Heart left ventricle (tissue), 13 donors: ENCODE data around the gene FAM187B.

ENCODE experiments used
- CTCF ChIP-seq, 12 donors: fragments of 200-600 bp; sonication (generic) in 4 of 12; IDR thresholded peaks; one replicate each; pipeline versions ENCODE4 v1.5.0 to v1.8.0; 2018 to 2022; ENCODE audit warnings: antibody characterized with exemption in 12 of 12, mild to moderate bottlenecking in 5 of 12
- POLR2A ChIP-seq, 2 donors: fragments of 450-650 bp; IDR thresholded peaks; one replicate each; pipeline ENCODE4 v1.6.1; 2017; ENCODE audit warnings: antibody characterized with exemption in 2 of 2, mild to moderate bottlenecking in 2 of 2, moderate library complexity in 2 of 2
- donor health status: ischemic (EF 13 %, LVEDD 7.1; RV severe dilation, severe dysfunction).
- donor health status: DM: no; HTN: yes; CAD: no.
- donor health status: DM: no; HTN: no; CAD: no.
- donor health status: ischemic (EF 25% LVEDD 6.9; RV normal size, moderate dysfunction).
- donor health status: ischemic (EF 25% LVEDD 5.7; RV mildly dilated, moderate dysfunction).
- donor health status: ischemic (EF 35%, LVEDD 5.7; RV mildly dilated, moderate dysfunction).
- donor health status: nonischemic (EF 11% LVEDD 7.7; RV severe dilation, severe dysfunction).
- donor health status: DM: yes; HTN: yes; CAD: no.
- donor health status: PGD.
- donor health status: ischemic (EF 29% LVEDD 5.4; RV normal size, mild dysfunction).
- donor health status: nonischemic (EF 23%, LVEDD 6.1; RV moderate dilation, normal function).

- TF ChIP-seq CTCF (IDR thresholded peaks at IDR 0.05) (no peak), POLR2A (IDR thresholded peaks at IDR 0.05) (no peak)
Observed at GRCh38 chr19:35276706-35277281, 48.3 kb upstream of the FAM187B start.
